ENCODE results near the gene GPR78. TPM values are rescaled to one million over a fixed set of nuclear protein-coding genes. Genes with fewer than 3 reads are reported as not detected.

GPR78 gene
- total and polyA plus RNA-seq, 2 of the 8 experiments (the other 6 are each of a cell fraction or from before 2014, with no cell fraction given) = 1.0 to 3.0 TPM

DNA sequence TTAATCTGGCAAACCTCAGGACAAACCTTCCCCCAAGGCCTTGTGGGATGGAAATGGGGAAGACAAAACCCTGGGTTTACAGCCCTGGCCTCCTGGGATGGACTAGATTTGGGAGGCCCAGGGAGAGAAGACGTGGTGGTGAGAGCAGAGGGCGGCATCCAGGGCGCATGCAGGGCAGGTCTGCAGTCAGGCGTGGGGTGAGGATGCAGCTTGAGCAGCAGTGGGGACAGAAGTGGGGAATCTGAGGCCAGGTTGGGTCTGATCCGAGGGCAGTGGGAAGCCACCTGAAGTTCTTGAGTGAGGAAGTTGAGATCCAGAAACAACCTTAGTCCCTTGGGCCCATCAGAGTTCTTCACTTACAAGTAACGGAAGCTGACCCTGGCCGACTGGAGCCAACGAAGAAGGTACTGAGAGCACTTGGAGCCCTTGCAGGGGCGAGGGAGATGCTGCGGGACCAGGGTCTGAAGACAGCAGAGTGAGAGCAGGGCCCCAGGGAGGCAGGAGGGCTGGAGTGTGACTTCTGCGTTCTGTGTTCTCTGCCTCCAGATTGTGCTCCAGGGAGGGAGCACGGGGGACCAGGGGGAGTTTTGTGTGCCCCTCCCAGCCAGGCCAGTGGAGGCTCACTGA lies 42.0 kb upstream of the GPR78 start:
- peaks cover 0 to 3% of the 10 kb centered on the region in 2 experiments; a peak in 1 of 4 replicates for H3K9me3 ChIP-seq (ENCODE audit: insufficient read depth in 2 of 2, low read depth in 1 of 2, low read length in 1 of 2)
- no peak overlapping the region for H3K56ac ChIP-seq (replicated peaks; ENCODE audit: insufficient read length, low read depth, low read length)
- H3K27me3 ChIP-seq (replicated peaks in 1 of 4; ENCODE audit: control insufficient read depth in 3 of 4, extremely low read depth in 1 of 4, insufficient read depth in 3 of 4, low read length in 3 of 4) = no peaks in the 10 kb centered on the region; a peak in 1 of 7 replicates
- H3K36me3 ChIP-seq (ENCODE audit: control insufficient read depth in 2 of 4, insufficient read depth in 4 of 4, low read length in 3 of 4) = no peaks in the 10 kb centered on the region
- no peak overlapping the region for H4K5ac ChIP-seq (ENCODE audit: insufficient read length, low read depth, low read length)
- H2BK15ac ChIP-seq (ENCODE audit: low read length) = 0 out of 2 replicates have a peak overlapping the region, but pooled peaks have one; percentile 16
- H4K91ac ChIP-seq (replicated peaks; ENCODE audit: insufficient read length, low read length) = peak overlapping the region; percentile 20
- FAIRE-seq = no peak
- no peak overlapping the region for H3K4me2 ChIP-seq (ENCODE audit: insufficient read depth in 1 of 2, low read depth in 2 of 2, low read length in 2 of 2)
- CTCF ChIA-PET (ENCODE audit: partially characterized antibody) = interaction anchor here (1.0 to 2.6 kb wide), 8 partner anchors 9 to 69 kb away, joined by 3 to 11 read pairs (median 4); no protein-coding TSS in a partner anchor
- POLR2A ChIA-PET (ENCODE audit: partially characterized antibody) = no interaction called here
- no peak overlapping the region; the same call in 1 of the 2 replicates for H2BK12ac ChIP-seq (ENCODE audit: low read depth, low read length)
- no peak overlapping the region for H3K9ac ChIP-seq (replicated peaks in 1 of 4; ENCODE audit: extremely low read depth in 1 of 4, low read depth in 3 of 4, low read length in 3 of 4)
- WGBS, 2 experiments (ENCODE audit: extremely low coverage in 1 of 2, insufficient coverage in 1 of 2, insufficient read length in 1 of 2, insufficient replicate concordance in 2 of 2, low coverage in 1 of 2, low lambda C conversion rate in 2 of 2, missing lambda C conversion rate in 1 of 2) = 83% methylated on average over 12 of the region's 12 CpGs; no CpG with 5 or more reads in 1 of the 2 experiments
- no peak overlapping the region for H2AFZ ChIP-seq (ENCODE audit: low read length)
- no peak overlapping the region for H3K4ac ChIP-seq (replicated peaks; ENCODE audit: insufficient read length, low read depth, low read length)
- H4K8ac ChIP-seq (ENCODE audit: extremely low read depth, insufficient read depth, low read length) = peak overlapping the region; percentile 22; the same call in 1 of the 2 replicates
- no peak overlapping the region for H2BK5ac ChIP-seq (ENCODE audit: low read depth, low read length)
- no peak overlapping the region for H3K4me3 ChIP-seq (ENCODE audit: extremely low read depth in 1 of 4, insufficient read depth in 2 of 4, low read depth in 3 of 4, low read length in 4 of 4)
- no peak for DNase-seq (ENCODE audit: low read depth in 1 of 2, low spot score in 2 of 2)
- no peak overlapping the region for H3K23ac ChIP-seq (ENCODE audit: insufficient read length)
- no peak overlapping the region for H3K27ac ChIP-seq (ENCODE audit: low read depth, low read length)
- no peak overlapping the region for H3K14ac ChIP-seq (ENCODE audit: insufficient read length)
- no peaks in the 10 kb centered on the region for H3K79me1 ChIP-seq (ENCODE audit: low read depth, low read length)
- H3K23me2 ChIP-seq (ENCODE audit: low read depth, low read length) = no peaks in the 10 kb centered on the region
- H3K18ac ChIP-seq (ENCODE audit: extremely low read depth, low read length) = no peak overlapping the region
- no peaks in the 10 kb centered on the region for H3K79me2 ChIP-seq (ENCODE audit: control insufficient read depth in 1 of 2, insufficient read depth in 2 of 2, low read length in 2 of 2)
- peak overlapping the region; percentile 32; the same call in 1 of the 2 replicates for H2BK20ac ChIP-seq (ENCODE audit: low read length)
- H3K4me1 ChIP-seq (replicated peaks in 1 of 4; ENCODE audit: control insufficient read depth in 3 of 4, insufficient read depth in 4 of 4, low read length in 3 of 4) = peaks cover 4 to 16% (median 12%) of the 10 kb centered on the region in 4 experiments
- no peaks in the 10 kb centered on the region for H4K20me1 ChIP-seq (replicated peaks in 1 of 2; ENCODE audit: control insufficient read depth in 1 of 2, insufficient read depth in 2 of 2, low read length in 2 of 2)
- peak overlapping the region; percentile 18; the same call in 1 of the 2 replicates for H2AK5ac ChIP-seq (ENCODE audit: low read depth, low read length)
- H2BK120ac ChIP-seq (replicated peaks; ENCODE audit: low read depth, low read length) = no peak overlapping the region
- TF ChIP-seq MAFK (IDR thresholded peaks at IDR 0.05; ENCODE audit: low read depth, low read length) = no peak
- TF ChIP-seq E2F6 (IDR thresholded peaks at IDR 0.05) = no peak
- TF ChIP-seq RAD21 (IDR thresholded peaks at IDR 0.05 in 1 of 2, conservative IDR thresholded peaks at IDR 0.05 in 1 of 2; ENCODE audit: low read depth in 2 of 2, low read length in 2 of 2) = no peak
- no peak for TF ChIP-seq NRF1 (IDR thresholded peaks at IDR 0.05; ENCODE audit: low read depth, low read length)
- no peak for TF ChIP-seq GABPA (IDR thresholded peaks at IDR 0.05; ENCODE audit: borderline replicate concordance, insufficient read depth, low read length)
- TF ChIP-seq RBBP5 (IDR thresholded peaks at IDR 0.05; ENCODE audit: borderline replicate concordance, low read depth, low read length) = no peak
- no peak for TF ChIP-seq TEAD4 (IDR thresholded peaks at IDR 0.05; ENCODE audit: low read depth, low read length)
- TF ChIP-seq SIRT6 (IDR thresholded peaks at IDR 0.05; ENCODE audit: low read length) = no peak
- TF ChIP-seq BRCA1 (IDR thresholded peaks at IDR 0.05; ENCODE audit: low read depth, low read length) = no peak
- TF ChIP-seq TAF7 (optimal IDR thresholded peaks at IDR 0.05; ENCODE audit: borderline replicate concordance, low read depth, low read length) = no peak
- TF ChIP-seq JUND (IDR thresholded peaks at IDR 0.05; ENCODE audit: low read length) = no peak
- TF ChIP-seq HDAC6 (IDR thresholded peaks at IDR 0.05; ENCODE audit: low read depth, low read length) = no peak

All from H1 (cell line).